ENCODE results near the gene LRRC23.

The LRRC23 gene

DNA sequence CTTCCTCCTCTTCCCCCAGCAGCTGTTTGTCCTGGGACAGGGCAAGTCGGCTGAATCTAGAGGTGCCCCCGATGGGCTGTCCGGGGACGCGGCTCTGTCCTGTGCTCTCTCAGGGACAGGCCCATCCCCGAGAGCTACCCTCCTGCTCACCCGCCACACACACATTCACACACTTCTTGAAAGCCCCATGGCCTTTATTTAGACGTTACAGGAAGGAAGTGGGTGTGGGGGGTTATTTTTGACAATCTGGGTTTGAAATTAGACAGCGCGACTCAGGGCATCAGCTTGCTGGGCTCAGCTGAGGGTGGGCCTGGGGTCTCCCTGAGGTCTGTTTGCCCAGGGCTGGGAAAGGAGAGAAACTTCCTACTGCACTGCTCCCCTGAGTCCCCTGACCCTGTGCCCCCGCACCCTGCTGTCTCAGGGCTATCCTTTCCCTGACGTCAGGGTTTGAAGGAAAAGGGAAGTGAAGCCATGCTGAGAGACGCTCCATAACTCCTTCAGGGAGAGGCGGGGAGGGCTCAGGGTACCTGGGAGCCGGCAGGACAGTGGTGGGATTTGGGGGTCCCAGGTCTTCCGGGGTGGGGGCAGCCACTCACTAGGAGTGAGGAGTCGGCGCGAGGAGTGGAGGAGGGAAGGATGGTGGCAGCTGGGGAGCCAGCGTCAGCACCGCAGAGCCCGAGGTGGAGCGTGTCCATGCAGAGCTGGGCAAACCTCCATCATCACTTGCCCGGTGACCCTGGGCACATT is 54.6 kb downstream of the LRRC23 start:
- DNase-seq: peak; percentile 60

DNA sequence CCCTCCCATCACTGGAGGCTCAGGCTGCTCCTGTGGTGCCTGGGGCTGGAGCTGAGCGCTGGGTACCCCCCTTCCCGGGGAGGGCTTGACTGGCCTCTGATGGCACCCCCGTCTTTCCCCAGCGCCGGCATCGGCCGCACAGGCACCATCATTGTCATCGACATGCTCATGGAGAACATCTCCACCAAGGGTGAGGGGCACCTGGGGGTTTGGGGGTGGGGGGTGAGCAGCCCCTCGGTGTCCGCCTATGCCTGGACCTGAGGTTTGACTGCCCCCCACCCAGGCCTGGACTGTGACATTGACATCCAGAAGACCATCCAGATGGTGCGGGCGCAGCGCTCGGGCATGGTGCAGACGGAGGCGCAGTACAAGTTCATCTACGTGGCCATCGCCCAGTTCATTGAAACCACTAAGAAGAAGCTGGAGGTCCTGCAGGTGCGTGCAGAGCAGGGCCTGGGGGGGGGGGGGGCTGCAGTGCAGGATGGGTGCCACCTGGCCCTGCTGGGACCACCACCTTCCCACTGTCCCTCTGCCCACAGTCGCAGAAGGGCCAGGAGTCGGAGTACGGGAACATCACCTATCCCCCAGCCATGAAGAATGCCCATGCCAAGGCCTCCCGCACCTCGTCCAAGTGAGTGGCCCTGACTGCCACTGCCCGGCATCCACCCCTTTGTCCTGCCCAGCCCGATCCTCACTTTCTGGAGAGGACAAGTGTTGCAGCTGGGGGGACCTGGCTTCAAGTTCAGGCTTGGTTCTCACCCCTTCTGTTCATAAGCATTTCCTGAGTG is 55.4 kb downstream of the LRRC23 start:
- DNase-seq: no peak

DNA sequence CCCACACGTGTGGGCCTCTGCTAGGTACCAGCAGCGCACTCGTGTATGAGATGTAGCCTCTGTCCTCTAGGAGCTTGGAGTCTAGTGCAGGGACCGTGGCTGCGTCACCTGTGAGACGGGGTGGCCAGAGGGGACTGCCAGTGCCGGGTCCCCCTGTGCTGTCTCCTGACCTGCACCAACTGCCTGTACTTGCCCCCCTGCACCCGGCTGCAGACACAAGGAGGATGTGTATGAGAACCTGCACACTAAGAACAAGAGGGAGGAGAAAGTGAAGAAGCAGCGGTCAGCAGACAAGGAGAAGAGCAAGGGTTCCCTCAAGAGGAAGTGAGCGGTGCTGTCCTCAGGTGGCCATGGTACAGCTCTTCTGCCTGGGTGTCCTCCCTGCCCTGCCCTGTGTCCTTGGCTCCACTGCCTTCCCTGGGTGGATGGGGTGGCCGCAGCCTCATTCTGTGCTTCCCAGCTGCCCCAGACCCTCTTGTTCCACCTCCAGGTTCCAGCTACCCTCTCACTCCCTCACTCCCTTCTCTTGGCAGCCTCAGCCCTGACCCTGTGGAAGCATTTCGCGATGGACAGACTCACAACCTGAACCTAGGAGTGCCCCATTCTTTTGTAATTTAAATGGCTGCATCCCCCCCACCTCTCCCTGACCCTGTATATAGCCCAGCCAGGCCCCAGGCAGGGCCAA is 56.1 kb downstream of the LRRC23 start:
- DNase-seq: no peak

DNA sequence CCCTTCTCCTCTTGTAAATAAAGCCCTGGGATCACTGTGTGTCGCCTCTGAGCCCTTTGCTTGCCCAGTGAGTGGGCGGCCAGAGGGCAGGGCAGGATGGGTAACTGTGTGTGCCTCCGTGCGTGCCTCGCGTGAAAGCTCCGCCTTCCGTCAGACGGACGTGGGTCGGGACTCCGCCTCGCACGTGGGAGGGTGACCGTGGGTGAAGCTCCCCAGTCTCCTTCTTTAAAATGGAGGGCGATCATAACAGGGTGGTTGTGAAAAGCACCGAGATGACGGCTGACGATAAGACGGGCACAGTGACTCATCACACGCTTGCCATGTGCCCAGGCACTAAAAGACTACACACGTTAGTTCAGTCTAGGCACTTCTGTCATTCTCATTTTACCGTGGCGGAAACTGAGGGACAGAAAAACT is 56.7 kb downstream of the LRRC23 start:
- DNase-seq: peak; percentile 91

DNA sequence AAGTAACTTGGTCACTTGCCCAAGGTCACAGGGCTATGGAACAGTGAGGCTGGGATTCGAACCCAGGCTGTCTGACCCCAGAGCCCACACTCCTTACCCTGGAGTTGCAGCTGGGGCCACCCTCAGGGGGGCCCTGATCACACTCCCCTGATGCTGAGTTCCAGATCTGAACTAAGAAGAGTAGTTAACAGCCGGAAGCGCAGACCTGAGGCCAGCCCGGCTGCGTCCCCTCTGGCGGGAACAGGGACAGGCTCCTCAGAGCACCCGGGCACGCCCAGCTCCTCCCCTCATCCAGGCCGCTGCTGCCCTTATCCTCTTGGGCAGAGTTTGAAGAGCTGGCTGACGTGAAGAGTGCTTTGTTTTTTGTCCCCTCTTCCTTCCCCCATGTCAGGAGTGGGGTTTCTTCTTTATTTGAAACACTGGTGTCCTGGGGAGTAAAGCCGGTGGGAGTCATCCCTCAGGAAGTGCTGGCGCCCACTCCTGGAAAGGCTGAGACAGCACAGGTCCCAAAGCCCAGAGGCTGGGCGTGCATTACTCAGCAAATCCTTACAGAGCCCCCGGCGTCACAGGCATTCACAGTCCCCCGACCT is 57.2 kb downstream of the LRRC23 start:
- DNase-seq: no peak

DNA sequence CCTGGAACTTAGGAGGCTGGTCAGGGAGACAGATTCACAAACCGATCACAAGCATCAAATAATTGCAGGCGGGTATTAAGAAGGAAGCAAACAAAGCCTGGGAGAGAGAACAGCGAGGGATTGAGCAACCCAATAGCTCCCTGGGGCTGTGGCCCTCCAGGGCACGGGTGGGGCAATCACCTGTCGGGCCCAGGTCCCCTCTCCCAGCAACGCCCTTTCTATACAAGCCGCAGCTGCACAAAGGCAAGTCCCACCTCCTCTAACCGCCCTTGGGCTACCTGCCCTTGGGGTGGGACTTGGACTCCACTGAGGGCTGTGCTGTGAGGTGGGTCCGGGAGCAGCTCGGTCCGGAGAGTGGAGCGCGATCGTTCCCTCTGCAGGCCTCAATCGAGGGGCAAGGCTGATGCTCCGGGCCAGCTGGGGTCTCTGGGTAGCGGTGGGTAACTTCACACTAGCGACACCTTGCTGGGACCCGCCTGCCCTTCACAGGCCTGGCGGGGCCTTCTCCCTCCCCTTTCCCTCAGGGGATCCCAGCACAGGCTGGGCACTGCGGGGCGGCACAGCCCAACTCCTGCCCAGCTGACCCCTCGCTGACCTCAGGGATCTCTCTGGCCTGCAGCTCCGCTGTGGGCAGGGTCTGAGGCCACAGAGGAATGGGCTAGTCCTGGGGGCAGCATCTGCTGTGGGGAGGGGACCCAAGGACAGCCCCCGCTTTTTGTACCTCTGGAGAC is 57.8 kb downstream of the LRRC23 start:
- DNase-seq: no peak

DNA sequence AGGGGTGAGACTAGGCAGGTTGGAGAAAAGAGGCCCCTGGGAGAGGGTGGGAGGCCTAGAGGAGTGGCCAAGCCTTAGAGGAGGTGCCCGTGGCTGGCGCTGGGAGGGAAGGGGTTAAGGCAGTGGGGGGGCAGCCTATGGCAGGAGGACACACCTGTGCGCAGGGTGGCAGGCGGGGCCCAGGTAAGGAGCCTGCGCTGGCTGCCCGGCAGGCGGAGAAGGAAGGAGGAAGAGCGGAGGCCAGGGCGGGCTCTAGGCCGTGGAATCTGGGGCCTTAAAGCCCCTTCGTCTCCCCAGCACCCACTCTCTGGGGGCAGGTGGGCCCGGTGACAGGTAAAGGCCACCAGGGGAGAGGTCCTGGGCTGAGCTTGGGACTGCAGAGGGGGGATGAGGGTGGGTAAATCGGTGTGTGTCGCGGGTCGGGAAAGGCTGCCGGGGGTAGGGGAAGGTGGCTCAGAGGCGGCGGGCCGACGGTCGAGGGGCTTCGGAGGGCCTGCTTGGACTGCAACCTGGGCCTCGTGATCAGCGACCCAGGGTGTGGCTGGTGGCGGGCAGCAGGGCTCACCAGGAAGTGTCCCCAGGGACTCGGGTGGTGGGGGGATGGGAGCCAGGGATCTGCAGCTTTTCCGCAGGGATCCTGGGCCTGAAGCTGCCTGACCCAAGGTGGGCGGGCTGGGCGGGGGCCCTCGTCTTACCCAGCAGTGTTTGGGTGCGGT is 58.6 kb downstream of the LRRC23 start:
- DNase-seq: no peak

Data from activated CD4-positive, alpha-beta T cell treated with anti-CD3 and anti-CD28 coated beads for 1 hour (primary cell).